OCI-LY3 (cell line): ENCODE data around the gene TLCD1.

Experiments
- EZH2phosphoT487 ChIP-seq: fragments of 200-600 bp; shearing (Covaris generic); IDR thresholded peaks from 2 replicates; pipeline ENCODE4 v1.6.1; 2018; ENCODE audit warnings: antibody characterized with exemption, mixed run types, low read depth
- TF ChIP-seq, protein P1 (sequence below): fragments of 200-600, 300-600 bp; sonication (generic); IDR thresholded peaks from 2 replicates; pipeline ENCODE4 v1.5.1; 2014; ENCODE audit warnings: antibody characterized with exemption, low read length, low read depth

DNA sequence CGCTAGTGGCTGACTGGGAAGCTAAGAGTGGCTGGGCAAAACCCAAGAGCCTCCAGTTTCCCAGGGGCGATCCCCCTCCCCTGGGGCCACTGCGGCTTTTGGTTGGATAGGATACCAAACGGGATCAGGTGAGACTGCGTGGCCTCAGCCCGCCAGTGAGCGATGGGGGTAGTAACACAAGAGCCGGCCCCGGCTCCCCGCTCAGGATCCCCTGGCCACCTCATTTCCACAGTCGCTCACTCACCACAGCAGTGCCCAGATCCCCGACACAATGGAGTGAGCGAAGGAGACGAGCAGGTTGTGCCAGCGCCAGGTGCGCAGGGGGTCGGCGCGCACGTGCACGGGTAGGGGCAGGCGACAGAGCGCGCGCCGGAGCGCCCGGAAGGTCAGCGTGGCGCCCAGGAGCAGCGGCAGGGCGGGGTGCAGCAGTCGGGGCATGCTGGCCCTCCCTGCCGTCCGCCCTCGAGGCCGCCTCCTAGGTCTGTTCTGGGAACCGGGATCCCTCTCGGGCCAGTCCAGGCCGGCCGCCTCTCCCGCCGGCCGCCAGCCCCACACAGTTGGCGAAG, 290 bp downstream of the TLCD1 start:
- TF ChIP-seq, protein P1, sequence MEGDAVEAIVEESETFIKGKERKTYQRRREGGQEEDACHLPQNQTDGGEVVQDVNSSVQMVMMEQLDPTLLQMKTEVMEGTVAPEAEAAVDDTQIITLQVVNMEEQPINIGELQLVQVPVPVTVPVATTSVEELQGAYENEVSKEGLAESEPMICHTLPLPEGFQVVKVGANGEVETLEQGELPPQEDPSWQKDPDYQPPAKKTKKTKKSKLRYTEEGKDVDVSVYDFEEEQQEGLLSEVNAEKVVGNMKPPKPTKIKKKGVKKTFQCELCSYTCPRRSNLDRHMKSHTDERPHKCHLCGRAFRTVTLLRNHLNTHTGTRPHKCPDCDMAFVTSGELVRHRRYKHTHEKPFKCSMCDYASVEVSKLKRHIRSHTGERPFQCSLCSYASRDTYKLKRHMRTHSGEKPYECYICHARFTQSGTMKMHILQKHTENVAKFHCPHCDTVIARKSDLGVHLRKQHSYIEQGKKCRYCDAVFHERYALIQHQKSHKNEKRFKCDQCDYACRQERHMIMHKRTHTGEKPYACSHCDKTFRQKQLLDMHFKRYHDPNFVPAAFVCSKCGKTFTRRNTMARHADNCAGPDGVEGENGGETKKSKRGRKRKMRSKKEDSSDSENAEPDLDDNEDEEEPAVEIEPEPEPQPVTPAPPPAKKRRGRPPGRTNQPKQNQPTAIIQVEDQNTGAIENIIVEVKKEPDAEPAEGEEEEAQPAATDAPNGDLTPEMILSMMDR = no peak
- no peak for TF ChIP-seq EZH2phosphoT487
